ENCODE measurements around the gene FAM25A. TPM values are rescaled to one million over a fixed set of nuclear protein-coding genes. Genes with fewer than 3 reads are reported as not detected.
"Not testable (repeated sequence)": the region's sequence is repeated elsewhere in the genome, so short reads cannot be mapped to it uniquely, and the experiment has no call there.

The FAM25A gene
- polyA plus RNA-seq, 2 of the 4 experiments (the other 2 are of a cell fraction): not detected

- FAIRE-seq; H3K27ac ChIP-seq; CTCF ChIA-PET; H3K4me2 ChIP-seq; POLR2A ChIA-PET; ATAC-seq; H3K9me3 ChIP-seq; H3K4me3 ChIP-seq; DNase-seq (ENCODE audit: low read depth in 1 of 2, low spot score in 1 of 2): not testable (repeated sequence)
- WGBS (ENCODE audit: missing lambda C conversion rate): 34% methylated on average over 3 of the region's 3 CpGs
- H3K4me1 ChIP-seq: peaks cover 28% of the 10 kb centered on the region
- 0 out of 2 replicates have a peak, but pooled peaks have one; percentile 8 for TF ChIP-seq BHLHE40 (IDR thresholded peaks at IDR 0.05; ENCODE audit: low read depth, low read length)
These were observed 41.6 kb upstream of the FAM25A start for GRCh38 chr10:86978457-86978856.

- H3K4me3 ChIP-seq: no peak overlapping the region
- ChIA-PET POLR2A (no interaction called here), CTCF (interaction anchor here (1.1 to 1.4 kb wide), 2 partner anchors 10 to 13 kb away, joined by 3 to 4 read pairs; no protein-coding TSS in a partner anchor)
- FAIRE-seq (no peak), ATAC-seq (0 out of 6 replicates have a peak, but pooled peaks of 1 of the 2 experiments have one; percentile 22), DNase-seq (ENCODE audit: low read depth in 1 of 2, low spot score in 1 of 2) (no peak)
- no peak overlapping the region for H3K27ac ChIP-seq
- H3K4me2 ChIP-seq: peak overlapping the region; percentile 32; the same call in 1 of the 3 replicates
- TF ChIP-seq RNF2 (IDR thresholded peaks at IDR 0.05; ENCODE audit: borderline replicate concordance, low read depth): no peak
- TF ChIP-seq CBX2 (IDR thresholded peaks at IDR 0.05; ENCODE audit: borderline replicate concordance, low read depth): no peak
- peaks cover 26% of the 10 kb centered on the region for H3K4me1 ChIP-seq
- 87% methylated on average over 4 of the region's 4 CpGs for WGBS (ENCODE audit: missing lambda C conversion rate)
- no peaks in the 10 kb centered on the region for H3K9me3 ChIP-seq
These were observed 40.7 kb upstream of the FAM25A start for GRCh38 chr10:86979296-86979818.

- Histone ChIP-seq H3K4me1 (peaks cover 23% of the 10 kb centered on the region), H3K4me3 (no peak overlapping the region), H3K9me3 (no peaks in the 10 kb centered on the region), H3K4me2 (peak overlapping the region; percentile 32), H3K27ac (peak overlapping the region; percentile 5 to 29; a peak in 3 of 6 replicates)
- DNase-seq (ENCODE audit: low read depth in 1 of 2, low spot score in 1 of 2) (peak in 1 of 2 experiments; percentile 43), ATAC-seq (peak; percentile 56 to 68; a peak in 5 of 6 replicates), FAIRE-seq (no peak)
- no peak for TF ChIP-seq RARB (CRISPR knock-in tag; IDR thresholded peaks at IDR 0.05)
- TF ChIP-seq HMGXB4 (CRISPR knock-in tag; IDR thresholded peaks at IDR 0.05; ENCODE audit: borderline replicate concordance): no peak
- no peak for TF ChIP-seq JUN (IDR thresholded peaks at IDR 0.05)
- WGBS (ENCODE audit: missing lambda C conversion rate): 25% methylated on average over 3 of the region's 3 CpGs
- CTCF ChIA-PET: interaction anchor here (1.1 to 1.4 kb wide), 2 partner anchors 9 to 13 kb away, joined by 3 to 4 read pairs; no protein-coding TSS in a partner anchor
- POLR2A ChIA-PET: no interaction called here
These were observed 40.1 kb upstream of the FAM25A start for GRCh38 chr10:86979977-86980448.

GRCh38 chr10:86981020-86981419 is 39.1 kb upstream of the FAM25A start:
- 77% methylated on average over 6 of the region's 6 CpGs for WGBS (ENCODE audit: missing lambda C conversion rate)
- POLR2A ChIA-PET; H3K4me2 ChIP-seq; DNase-seq (ENCODE audit: low read depth in 1 of 2, low spot score in 1 of 2); H3K27ac ChIP-seq; CTCF ChIA-PET; ATAC-seq; FAIRE-seq; H3K4me3 ChIP-seq; H3K9me3 ChIP-seq: not testable (repeated sequence)
- peaks cover 23% of the 10 kb centered on the region for H3K4me1 ChIP-seq

GRCh38 chr10:86981716-86982115 is 38.4 kb upstream of the FAM25A start:
- ChIA-PET CTCF (no interaction called here), POLR2A (no interaction called here)
- Histone ChIP-seq H3K4me2 (no peak overlapping the region), H3K9me3 (no peaks in the 10 kb centered on the region), H3K4me3 (no peak overlapping the region), H3K4me1 (peaks cover 23% of the 10 kb centered on the region), H3K27ac (no peak overlapping the region)
- DNase-seq (ENCODE audit: low read depth in 1 of 2, low spot score in 1 of 2) (no peak), FAIRE-seq (no peak), ATAC-seq (no peak)
- WGBS (ENCODE audit: missing lambda C conversion rate): 73% methylated on average over 5 of the region's 5 CpGs
- TF ChIP-seq JUNB (IDR thresholded peaks at IDR 0.05) (no peak), CTCF (IDR thresholded peaks at IDR 0.05) (no peak), HOXB13 (CRISPR knock-in tag; IDR thresholded peaks at IDR 0.05; ENCODE audit: low read depth) (no peak), FOSL2 (IDR thresholded peaks at IDR 0.05) (no peak), FOSL2 (CRISPR knock-in tag; IDR thresholded peaks at IDR 0.05) (no peak), HES2 (IDR thresholded peaks at IDR 0.05) (no peak), RNF2 (IDR thresholded peaks at IDR 0.05; ENCODE audit: borderline replicate concordance, low read depth) (no peak), PHF8 (IDR thresholded peaks at IDR 0.05; ENCODE audit: borderline replicate concordance, low read depth) (no peak), CEBPB (IDR thresholded peaks at IDR 0.05) (no peak), NPAS2 (CRISPR knock-in tag; IDR thresholded peaks at IDR 0.05; ENCODE audit: borderline replicate concordance) (no peak), SREBF2 (IDR thresholded peaks at IDR 0.05) (no peak), MYC (IDR thresholded peaks at IDR 0.05; ENCODE audit: borderline replicate concordance, low read length) (no peak), ZSCAN20 (CRISPR knock-in tag; IDR thresholded peaks at IDR 0.05) (no peak), FOXS1 (CRISPR knock-in tag; IDR thresholded peaks at IDR 0.05) (no peak), RCOR1 (IDR thresholded peaks at IDR 0.05; ENCODE audit: low read depth, low read length) (no peak), EHMT2 (IDR thresholded peaks at IDR 0.05; ENCODE audit: low read depth) (no peak), EP300 (IDR thresholded peaks at IDR 0.05) (no peak), TFCP2L1 (CRISPR knock-in tag; IDR thresholded peaks at IDR 0.05) (no peak), KDM1A (IDR thresholded peaks at IDR 0.05; ENCODE audit: low read depth) (no peak)

Measured in A549 (cell line).